ENCODE results near the gene PPFIA1.
A peak's percentile ranks its signal among the peaks of the same experiment; 100 is the strongest.
"Not testable (repeated sequence)": the region's sequence is repeated elsewhere in the genome, so short reads cannot be mapped to it uniquely, and the experiment has no call there.

Gene PPFIA1

GRCh38 chr11:70364178-70364577, 93.7 kb downstream of the PPFIA1 start:
- DNase-seq: no peak

- DNase-seq: no peak
Observed at GRCh38 chr11:70364745-70365543, 94.5 kb downstream of the PPFIA1 start.

GRCh38 chr11:70365544-70365927, 95.0 kb downstream of the PPFIA1 start:
- DNase-seq: no peak

GRCh38 chr11:70367071-70367470, 96.6 kb downstream of the PPFIA1 start:
- peak; percentile 35 for DNase-seq

- DNase-seq: no peak
Observed at GRCh38 chr11:70368961-70369360, 98.5 kb downstream of the PPFIA1 start.

- no peak for DNase-seq
Observed at GRCh38 chr11:70371241-70371640, 100.8 kb downstream of the PPFIA1 start.

- DNase-seq: no peak
Observed at GRCh38 chr11:70372076-70372475, 101.6 kb downstream of the PPFIA1 start.

GRCh38 chr11:70376621-70377020, 106.1 kb downstream of the PPFIA1 start:
- no peak for DNase-seq

- DNase-seq: no peak
Observed at GRCh38 chr11:70377645-70378044, 107.2 kb downstream of the PPFIA1 start.

GRCh38 chr11:70378506-70379134, 108.1 kb downstream of the PPFIA1 start:
- no peak for DNase-seq

- no peak for DNase-seq
Observed at GRCh38 chr11:70381350-70381749, 110.9 kb downstream of the PPFIA1 start.

GRCh38 chr11:70381872-70382861, 111.7 kb downstream of the PPFIA1 start:
- no peak for DNase-seq

- no peak for DNase-seq
Observed at GRCh38 chr11:70383664-70384565, 113.4 kb downstream of the PPFIA1 start.

GRCh38 chr11:70384566-70385152, 114.2 kb downstream of the PPFIA1 start:
- DNase-seq: no peak

GRCh38 chr11:70387564-70387963, 117.1 kb downstream of the PPFIA1 start:
- no peak for DNase-seq

GRCh38 chr11:70389201-70389600, 118.7 kb downstream of the PPFIA1 start:
- no peak for DNase-seq

- DNase-seq: not testable (repeated sequence)
Observed at GRCh38 chr11:70390882-70391281, 120.4 kb downstream of the PPFIA1 start.

GRCh38 chr11:70394211-70394950, 123.9 kb downstream of the PPFIA1 start:
- no peak for DNase-seq

GRCh38 chr11:70397336-70397982, 127.0 kb downstream of the PPFIA1 start:
- DNase-seq: peak; percentile 84

Data from DMS53 (cell line).